ENCODE measurements around the gene WFDC2.

GRCh38 chr20:45470262-45470931 lies 844 bp downstream of the WFDC2 start:
- TF ChIP-seq POLR2A (IDR thresholded peaks at IDR 0.05) (no peak), CTCF (IDR thresholded peaks at IDR 0.05) (no peak)

Measured in testis (tissue), 2 donors.